ENCODE measurements around the gene EPHB6.

GRCh38 chr7:142814451-142814850 lies 40.4 kb upstream of the EPHB6 start:
- TF ChIP-seq, protein P1, sequence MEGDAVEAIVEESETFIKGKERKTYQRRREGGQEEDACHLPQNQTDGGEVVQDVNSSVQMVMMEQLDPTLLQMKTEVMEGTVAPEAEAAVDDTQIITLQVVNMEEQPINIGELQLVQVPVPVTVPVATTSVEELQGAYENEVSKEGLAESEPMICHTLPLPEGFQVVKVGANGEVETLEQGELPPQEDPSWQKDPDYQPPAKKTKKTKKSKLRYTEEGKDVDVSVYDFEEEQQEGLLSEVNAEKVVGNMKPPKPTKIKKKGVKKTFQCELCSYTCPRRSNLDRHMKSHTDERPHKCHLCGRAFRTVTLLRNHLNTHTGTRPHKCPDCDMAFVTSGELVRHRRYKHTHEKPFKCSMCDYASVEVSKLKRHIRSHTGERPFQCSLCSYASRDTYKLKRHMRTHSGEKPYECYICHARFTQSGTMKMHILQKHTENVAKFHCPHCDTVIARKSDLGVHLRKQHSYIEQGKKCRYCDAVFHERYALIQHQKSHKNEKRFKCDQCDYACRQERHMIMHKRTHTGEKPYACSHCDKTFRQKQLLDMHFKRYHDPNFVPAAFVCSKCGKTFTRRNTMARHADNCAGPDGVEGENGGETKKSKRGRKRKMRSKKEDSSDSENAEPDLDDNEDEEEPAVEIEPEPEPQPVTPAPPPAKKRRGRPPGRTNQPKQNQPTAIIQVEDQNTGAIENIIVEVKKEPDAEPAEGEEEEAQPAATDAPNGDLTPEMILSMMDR (IDR thresholded peaks at IDR 0.05; ENCODE audit: low read depth, low read length, poor library complexity, severe bottlenecking) = no peak
- no peak for TF ChIP-seq EZH2phosphoT487 (IDR thresholded peaks at IDR 0.05; ENCODE audit: borderline replicate concordance, low read length)

Data from DOHH2 (cell line).